GM03348 (cell line): ENCODE data around the gene ETDB.
"Not testable (repeated sequence)": the region's sequence is repeated elsewhere in the genome, so short reads cannot be mapped to it uniquely, and the experiment has no call there.

Source experiments
- DNase-seq: peaks from one replicate; pipeline ENCODE4 v3.0.0; 2012; ENCODE audit warnings: low spot score

Gene ETDB

GRCh38 chrX:135120056-135120576 is at the start of gene ETDB:
Gene ETDB, minus strand, starts transcription at chrX:135120526. Its CDS starts 1,265 bp downstream, at chrX:135119261.
- DNase-seq: not testable (repeated sequence)

- DNase-seq: not testable (repeated sequence)
These were observed 49.2 kb upstream of the ETDB start for GRCh38 chrX:135169534-135169933.

- DNase-seq: no peak
These were observed 48.2 kb upstream of the ETDB start for GRCh38 chrX:135168486-135168885.

GRCh38 chrX:135154688-135155087 is 34.4 kb upstream of the ETDB start:
- DNase-seq: not testable (repeated sequence)

- not testable (repeated sequence) for DNase-seq
These were observed 5.8 kb upstream of the ETDB start for GRCh38 chrX:135126145-135126544.

GRCh38 chrX:135116064-135116463 is 4.3 kb downstream of the ETDB start:
- not testable (repeated sequence) for DNase-seq

GRCh38 chrX:135114392-135114791 is 5.9 kb downstream of the ETDB start:
- DNase-seq: no peak

GRCh38 chrX:135112743-135113142 is 7.6 kb downstream of the ETDB start:
- no peak for DNase-seq

GRCh38 chrX:135112096-135112729 is 8.1 kb downstream of the ETDB start:
- no peak for DNase-seq

GRCh38 chrX:135109554-135109953 is 10.8 kb downstream of the ETDB start:
- DNase-seq: no peak

GRCh38 chrX:135099493-135099783 is 20.9 kb downstream of the ETDB start:
- DNase-seq: no peak

GRCh38 chrX:135097196-135097744 is 23.1 kb downstream of the ETDB start:
- DNase-seq: not testable (repeated sequence)

GRCh38 chrX:135095715-135096114 is 24.6 kb downstream of the ETDB start:
- DNase-seq: no peak

- no peak for DNase-seq
These were observed 25.6 kb downstream of the ETDB start for GRCh38 chrX:135094726-135095125.

GRCh38 chrX:135089126-135089525 is 31.2 kb downstream of the ETDB start:
- no peak for DNase-seq

- no peak for DNase-seq
These were observed 32.5 kb downstream of the ETDB start for GRCh38 chrX:135087867-135088266.

GRCh38 chrX:135086197-135086854 is 34.0 kb downstream of the ETDB start:
- peak; percentile 41 for DNase-seq

GRCh38 chrX:135081693-135082404 is 38.5 kb downstream of the ETDB start:
- no peak for DNase-seq
